ENCODE data around the gene DCST2.

DNA sequence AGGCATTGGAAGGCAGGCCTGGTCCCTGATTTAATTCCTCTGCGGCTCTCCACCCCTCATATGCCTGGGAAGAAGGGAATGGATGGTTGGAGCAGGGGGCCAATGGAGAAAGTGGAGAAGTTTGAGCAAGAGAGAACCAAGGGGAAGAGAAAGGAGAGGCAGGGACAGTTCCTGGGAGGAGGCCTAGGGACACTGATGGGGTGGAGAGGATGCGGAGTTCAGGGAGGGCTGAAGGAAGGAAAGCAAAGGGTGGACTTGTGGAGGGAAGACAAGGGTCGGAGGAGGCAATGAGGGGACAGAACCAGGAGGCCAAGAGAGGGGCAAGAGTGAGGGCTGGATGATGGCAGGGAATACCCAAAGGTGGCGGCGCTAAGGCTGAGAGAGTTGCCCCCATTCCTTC is 23.8 kb downstream of the DCST2 start:
- TF ChIP-seq, protein P1, sequence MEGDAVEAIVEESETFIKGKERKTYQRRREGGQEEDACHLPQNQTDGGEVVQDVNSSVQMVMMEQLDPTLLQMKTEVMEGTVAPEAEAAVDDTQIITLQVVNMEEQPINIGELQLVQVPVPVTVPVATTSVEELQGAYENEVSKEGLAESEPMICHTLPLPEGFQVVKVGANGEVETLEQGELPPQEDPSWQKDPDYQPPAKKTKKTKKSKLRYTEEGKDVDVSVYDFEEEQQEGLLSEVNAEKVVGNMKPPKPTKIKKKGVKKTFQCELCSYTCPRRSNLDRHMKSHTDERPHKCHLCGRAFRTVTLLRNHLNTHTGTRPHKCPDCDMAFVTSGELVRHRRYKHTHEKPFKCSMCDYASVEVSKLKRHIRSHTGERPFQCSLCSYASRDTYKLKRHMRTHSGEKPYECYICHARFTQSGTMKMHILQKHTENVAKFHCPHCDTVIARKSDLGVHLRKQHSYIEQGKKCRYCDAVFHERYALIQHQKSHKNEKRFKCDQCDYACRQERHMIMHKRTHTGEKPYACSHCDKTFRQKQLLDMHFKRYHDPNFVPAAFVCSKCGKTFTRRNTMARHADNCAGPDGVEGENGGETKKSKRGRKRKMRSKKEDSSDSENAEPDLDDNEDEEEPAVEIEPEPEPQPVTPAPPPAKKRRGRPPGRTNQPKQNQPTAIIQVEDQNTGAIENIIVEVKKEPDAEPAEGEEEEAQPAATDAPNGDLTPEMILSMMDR (IDR thresholded peaks at IDR 0.05): no peak
- TF ChIP-seq POLR2A (IDR thresholded peaks at IDR 0.05) (no peak), EP300 (IDR thresholded peaks at IDR 0.05) (no peak)
